ENCODE results near the gene NKX2-1.

DNA sequence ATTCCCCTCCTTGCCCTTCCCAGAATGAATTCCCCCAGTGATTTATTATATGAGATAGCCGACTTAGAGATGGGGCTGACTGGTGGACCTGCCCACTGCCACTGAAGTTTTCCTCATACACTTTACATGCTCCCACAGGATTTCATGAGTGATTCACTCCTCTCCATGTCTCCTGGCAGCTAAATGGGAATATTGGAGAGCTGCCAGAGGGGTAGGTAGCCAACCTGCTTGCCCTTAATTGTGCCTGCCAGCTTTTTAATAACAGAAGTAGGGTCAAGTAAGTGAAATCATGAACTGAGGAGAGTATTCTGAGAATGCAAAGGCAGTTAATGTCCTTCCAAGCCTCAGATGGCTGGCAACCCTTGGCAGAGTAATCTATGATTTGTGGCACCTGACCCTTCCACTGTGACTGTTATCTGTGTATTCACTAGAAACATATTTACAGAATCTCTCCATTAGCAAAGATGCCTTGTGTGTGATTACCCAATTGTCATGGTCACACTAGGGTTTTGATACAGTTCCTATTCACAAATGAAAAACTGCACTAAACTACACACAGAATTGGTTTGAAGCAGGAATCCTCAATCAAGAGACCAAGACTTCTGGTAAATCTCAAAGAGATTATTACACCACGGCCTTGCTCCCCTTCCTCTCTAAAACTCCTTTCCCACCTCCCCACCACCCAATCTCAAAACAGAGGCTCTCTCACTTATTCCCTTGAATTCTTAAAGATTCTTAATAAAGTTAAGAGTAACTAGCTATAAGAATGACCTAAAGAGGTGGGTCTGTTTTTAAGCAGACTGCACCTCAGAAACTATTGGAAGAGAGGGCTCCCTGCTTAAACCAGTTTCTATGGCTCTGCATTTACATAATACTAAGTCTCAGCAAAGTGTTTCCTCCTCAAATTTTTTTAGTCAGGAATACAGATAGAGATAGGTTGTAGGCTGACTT, 17.2 kb downstream of the NKX2-1 start:
- TF ChIP-seq POLR2AphosphoS5 (IDR thresholded peaks at IDR 0.05; ENCODE audit: low read depth, low read length) (no peak), SIN3A (IDR thresholded peaks at IDR 0.05; ENCODE audit: borderline replicate concordance, insufficient read depth, low read length) (no peak), TAF1 (IDR thresholded peaks at IDR 0.05; ENCODE audit: borderline replicate concordance, insufficient read depth, low read length) (no peak), FOXP2 (optimal IDR thresholded peaks at IDR 0.05; ENCODE audit: borderline replicate concordance, extremely low read depth, extremely low read length, insufficient read depth) (no peak)
- TF ChIP-seq, protein P1, sequence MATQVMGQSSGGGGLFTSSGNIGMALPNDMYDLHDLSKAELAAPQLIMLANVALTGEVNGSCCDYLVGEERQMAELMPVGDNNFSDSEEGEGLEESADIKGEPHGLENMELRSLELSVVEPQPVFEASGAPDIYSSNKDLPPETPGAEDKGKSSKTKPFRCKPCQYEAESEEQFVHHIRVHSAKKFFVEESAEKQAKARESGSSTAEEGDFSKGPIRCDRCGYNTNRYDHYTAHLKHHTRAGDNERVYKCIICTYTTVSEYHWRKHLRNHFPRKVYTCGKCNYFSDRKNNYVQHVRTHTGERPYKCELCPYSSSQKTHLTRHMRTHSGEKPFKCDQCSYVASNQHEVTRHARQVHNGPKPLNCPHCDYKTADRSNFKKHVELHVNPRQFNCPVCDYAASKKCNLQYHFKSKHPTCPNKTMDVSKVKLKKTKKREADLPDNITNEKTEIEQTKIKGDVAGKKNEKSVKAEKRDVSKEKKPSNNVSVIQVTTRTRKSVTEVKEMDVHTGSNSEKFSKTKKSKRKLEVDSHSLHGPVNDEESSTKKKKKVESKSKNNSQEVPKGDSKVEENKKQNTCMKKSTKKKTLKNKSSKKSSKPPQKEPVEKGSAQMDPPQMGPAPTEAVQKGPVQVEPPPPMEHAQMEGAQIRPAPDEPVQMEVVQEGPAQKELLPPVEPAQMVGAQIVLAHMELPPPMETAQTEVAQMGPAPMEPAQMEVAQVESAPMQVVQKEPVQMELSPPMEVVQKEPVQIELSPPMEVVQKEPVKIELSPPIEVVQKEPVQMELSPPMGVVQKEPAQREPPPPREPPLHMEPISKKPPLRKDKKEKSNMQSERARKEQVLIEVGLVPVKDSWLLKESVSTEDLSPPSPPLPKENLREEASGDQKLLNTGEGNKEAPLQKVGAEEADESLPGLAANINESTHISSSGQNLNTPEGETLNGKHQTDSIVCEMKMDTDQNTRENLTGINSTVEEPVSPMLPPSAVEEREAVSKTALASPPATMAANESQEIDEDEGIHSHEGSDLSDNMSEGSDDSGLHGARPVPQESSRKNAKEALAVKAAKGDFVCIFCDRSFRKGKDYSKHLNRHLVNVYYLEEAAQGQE (IDR thresholded peaks at IDR 0.05; ENCODE audit: insufficient read depth in 1 of 2, low read depth in 2 of 2, low read length in 2 of 2), result no peak

Data from PFSK-1 (cell line).